DOHH2 (cell line): ENCODE measurements around the gene KAT6B.

Source experiments
- CTCF ChIP-seq: fragments of 200-600 bp; sonication (generic); IDR thresholded peaks from one replicate; pipeline ENCODE4 v1.5.1; 2014; ENCODE audit warnings: antibody characterized with exemption, mild to moderate bottlenecking, low read depth, low read length; ENCODE audit not compliant: poor library complexity, severe bottlenecking
- EZH2phosphoT487 ChIP-seq: fragments of 200-600 bp; sonication (generic); IDR thresholded peaks from 2 replicates; pipeline ENCODE4 v1.6.1; 2017; ENCODE audit warnings: borderline replicate concordance, mild to moderate bottlenecking, antibody characterized with exemption, low read length, moderate library complexity, mixed read lengths

DNA sequence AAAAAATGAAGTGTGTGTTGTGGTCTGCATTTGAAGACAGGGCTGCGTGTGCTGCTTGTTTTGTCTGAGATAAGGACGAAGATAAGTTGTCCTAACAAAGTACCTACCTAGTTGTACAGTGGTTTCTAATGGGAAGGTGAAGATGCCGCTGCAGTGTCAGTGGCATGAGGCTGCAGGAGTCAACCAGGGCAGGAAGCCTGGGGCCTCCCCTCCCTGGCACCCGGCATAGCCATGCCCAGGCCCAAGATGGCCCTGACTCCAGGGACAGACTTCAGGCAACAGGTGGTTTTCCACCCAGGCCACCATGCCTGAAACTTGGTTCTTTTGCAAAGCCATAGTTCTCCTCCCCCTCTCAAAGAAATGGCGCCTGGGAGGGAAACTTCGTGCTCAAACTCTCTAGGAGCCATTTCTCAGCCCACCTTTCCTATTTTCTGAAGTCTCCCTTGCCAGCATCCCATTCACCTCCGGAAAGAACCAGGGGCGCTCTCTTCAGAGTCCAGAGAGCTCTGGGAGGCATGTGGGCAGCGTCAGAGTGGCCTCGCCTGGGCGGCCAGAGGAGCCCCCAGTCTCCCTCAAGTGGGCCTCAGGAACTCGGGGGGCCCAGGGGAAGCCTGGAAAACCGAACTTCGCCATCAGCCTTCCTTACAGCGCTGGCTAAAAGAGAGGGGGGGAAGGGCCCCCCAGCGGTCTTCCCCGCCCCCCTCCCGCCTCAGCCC is 2.1 kb upstream of the KAT6B start:
- TF ChIP-seq CTCF (no peak), EZH2phosphoT487 (no peak)
